ENCODE measurements around the gene ANK2.
A peak's percentile ranks its signal among the peaks of the same experiment; 100 is the strongest.

Gene ANK2

GRCh38 chr4:113101669-113102068 is 52.2 kb downstream of the ANK2 start:
- no peak for FAIRE-seq

DNA sequence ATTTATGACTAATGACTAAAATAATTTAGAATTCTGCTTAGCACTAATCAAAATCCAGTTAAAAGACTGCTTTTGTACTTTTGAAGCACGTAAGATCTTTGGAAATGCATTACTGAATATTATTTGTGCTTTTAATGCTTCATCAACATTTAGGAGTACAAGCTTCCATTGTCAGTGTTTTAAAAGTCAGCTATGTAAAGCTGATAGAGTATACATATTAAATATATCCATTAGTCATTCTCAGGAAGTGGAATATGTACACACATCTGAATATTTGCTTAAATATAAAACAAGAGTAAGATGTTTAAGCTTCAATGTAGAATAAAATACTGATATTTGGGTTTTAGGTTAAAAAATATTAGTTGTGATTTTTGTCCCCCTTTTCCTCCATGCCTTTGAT is 54.1 kb downstream of the ANK2 start:
- FAIRE-seq, result no peak

DNA sequence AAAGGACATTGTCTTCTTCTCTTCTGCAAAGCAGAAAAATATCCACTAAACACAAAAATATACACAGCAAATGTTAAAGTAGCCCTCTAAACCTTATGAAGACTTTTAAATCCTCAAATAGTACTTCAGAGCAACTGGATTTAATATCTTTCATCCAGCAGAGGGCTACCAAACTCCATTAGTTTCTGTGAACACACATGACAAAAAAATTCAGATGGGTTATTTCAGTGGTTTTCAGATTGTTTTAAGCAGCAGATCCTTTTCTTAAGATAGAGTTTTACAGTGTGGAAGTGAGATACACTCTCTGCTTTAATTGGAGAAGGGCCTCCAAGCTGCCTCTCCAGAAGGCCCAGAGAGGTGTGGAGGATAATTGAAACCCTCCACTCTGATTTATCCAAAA is 56.7 kb downstream of the ANK2 start:
- peak; percentile 89 for FAIRE-seq

DNA sequence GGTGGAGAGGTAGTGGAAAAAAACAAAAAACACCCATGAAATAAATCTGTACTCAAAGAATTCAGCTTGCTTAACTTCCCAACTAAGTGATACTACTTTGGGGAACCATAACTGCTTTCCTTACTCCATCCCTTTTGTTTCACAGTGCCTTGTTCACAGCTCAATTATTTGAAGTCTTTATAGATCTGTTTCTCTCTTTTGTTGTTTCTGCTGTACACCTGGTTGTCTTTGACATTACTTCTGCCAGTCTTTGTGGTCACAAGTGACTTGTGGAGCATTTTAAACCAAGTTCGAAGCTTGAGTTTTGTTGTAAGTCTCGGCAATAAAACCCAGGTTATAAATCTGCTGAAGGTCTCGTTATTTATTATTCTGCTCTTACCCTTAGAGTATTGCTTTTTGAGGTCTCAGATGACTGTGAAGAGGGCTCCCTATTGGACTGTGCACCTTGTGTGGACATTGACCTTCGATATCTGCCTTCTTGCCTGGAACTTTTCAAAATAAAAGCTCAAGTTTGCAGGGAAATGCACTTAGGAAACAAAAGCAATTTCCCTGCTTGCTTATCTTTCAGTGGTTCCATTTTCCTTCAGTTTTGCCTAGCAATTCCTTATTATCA is 59.8 kb downstream of the ANK2 start:
- FAIRE-seq, result no peak

DNA sequence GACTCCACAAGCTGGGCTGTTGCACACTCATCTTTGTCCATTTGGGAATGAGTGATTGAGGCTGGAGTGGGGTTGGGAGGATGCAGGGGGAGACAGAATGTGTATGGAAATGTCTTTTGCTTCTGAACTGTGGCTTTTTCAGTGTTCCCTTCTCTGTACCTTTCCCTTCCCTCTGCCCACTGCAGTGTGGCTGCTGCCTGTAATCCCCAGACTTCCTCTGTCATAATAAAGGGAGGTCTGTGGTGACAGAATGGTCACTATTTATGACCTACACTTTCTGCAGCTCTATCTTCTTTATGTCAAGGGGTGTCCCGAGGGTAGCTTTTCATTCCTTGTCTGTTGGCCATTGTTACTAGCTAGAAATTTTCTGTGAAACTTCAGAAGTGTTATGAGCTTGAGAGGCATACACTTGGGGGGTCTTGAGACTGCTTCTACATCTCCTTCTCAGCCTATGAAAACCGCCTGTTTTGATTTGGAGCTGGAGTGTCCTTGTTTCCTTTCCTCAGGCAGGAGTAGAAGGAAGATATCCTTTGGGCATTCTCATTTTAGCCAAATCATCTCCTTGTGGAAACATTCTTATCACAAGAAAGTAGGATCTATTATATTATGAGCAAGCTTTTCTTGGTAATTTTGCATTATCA is 63.0 kb downstream of the ANK2 start:
- no peak for FAIRE-seq

DNA sequence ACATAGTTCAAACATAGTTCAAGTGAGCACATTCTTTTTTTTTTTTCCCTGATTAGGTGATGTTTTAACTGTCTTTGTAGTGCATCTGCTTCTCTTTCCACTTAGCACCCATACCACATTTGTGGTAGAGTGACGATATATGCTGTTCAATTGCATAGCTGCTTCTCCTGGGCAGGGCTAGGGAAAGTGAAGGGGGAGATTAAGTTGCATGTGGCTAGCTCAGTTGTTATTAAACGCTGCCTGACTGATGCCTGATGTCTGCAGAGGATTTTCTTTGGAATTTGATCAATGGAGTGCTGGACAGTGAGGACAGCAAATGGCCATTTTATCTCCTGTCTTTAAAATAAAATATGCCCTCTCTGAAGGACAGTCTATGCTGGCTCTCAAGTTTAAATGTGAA is 63.7 kb downstream of the ANK2 start:
- FAIRE-seq, result no peak

- no peak for FAIRE-seq
Observed at GRCh38 chr4:113114884-113115283, 65.4 kb downstream of the ANK2 start.

- FAIRE-seq, result no peak
Observed at GRCh38 chr4:113116414-113117357, 67.2 kb downstream of the ANK2 start.

DNA sequence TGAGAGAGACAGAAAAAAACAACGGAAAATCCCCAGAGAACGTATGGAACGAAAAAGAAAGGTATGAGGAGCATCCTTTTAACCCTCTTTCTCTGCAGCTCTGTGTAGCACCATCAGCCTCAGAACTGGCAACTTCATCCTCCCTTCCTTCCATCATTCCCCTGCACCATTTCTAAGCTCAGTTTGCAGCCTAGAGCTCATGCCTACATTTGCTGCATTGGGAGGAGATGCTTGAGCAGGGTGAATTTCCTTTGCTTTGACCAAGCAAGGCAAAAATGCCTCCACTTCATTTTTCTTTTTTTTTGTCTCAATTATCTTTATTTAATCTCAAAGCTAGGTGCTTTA is 67.9 kb downstream of the ANK2 start:
- FAIRE-seq, result no peak

DNA sequence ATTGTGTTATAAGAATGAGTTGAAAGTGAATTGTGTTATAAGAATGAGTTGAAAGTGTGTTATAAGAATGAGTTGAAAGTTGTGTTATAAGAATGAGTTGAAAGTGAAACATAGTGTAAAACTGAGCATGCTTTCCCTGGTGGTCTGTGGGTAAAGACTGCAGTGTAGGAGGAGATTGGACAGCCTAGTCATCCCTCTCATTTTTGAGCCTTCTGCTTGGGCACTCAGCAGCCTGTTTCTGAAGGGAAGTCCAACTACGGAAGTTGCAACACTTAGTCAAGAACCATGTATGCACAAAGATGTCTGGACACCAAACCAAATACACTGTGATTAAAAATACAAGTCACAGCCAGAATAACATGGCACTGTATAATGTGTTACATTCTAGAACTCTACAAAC is 72.6 kb downstream of the ANK2 start:
- no peak for FAIRE-seq

- FAIRE-seq, result peak; percentile 71
Observed at GRCh38 chr4:113125418-113125817, 76.0 kb downstream of the ANK2 start.

DNA sequence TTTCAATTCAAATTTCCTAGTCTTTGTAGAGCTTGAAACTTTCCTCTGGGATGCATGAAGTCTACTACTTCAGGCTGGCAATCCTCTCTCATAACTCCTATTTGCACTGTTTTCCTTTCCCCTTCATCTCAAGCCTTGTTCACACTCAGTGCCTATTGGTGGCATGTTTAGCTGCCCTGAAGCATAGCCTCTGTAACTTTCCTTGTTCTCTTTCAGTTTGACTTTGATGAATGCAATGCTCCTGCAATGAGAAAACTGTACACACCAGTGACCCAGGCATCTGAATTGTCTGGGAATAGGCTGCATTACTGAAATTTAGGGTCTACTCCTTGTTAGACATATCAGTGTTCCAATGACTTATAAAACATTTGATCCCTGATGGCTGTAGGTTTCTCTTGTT is 81.7 kb downstream of the ANK2 start:
- no peak for FAIRE-seq

DNA sequence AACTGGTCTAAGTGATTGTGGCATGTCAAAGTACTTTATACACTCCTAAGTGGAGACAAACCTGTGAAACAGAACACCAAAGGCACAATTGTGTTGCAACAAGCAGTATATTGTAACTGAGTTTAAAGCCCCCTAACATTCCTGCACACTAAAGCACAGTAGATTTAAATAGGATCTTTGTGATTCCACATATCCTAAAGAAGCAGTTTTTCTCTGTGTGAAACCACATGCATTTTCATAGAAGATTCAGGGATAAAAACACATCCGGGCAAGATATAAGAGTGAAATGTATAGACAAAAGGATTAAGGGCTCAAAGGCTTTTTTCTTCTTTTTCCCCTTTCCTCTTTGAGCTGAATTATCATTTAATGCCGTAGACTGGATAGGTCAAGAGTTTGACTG is 82.2 kb downstream of the ANK2 start:
- FAIRE-seq, result no peak

GRCh38 chr4:113141901-113142346 is 92.5 kb downstream of the ANK2 start:
- FAIRE-seq, result peak; percentile 94

- no peak for FAIRE-seq
Observed at GRCh38 chr4:113142351-113142750, 92.9 kb downstream of the ANK2 start.

GRCh38 chr4:113144091-113144490 is 94.6 kb downstream of the ANK2 start:
- no peak for FAIRE-seq

- FAIRE-seq, result no peak
Observed at GRCh38 chr4:113145147-113145518, 95.7 kb downstream of the ANK2 start.

DNA sequence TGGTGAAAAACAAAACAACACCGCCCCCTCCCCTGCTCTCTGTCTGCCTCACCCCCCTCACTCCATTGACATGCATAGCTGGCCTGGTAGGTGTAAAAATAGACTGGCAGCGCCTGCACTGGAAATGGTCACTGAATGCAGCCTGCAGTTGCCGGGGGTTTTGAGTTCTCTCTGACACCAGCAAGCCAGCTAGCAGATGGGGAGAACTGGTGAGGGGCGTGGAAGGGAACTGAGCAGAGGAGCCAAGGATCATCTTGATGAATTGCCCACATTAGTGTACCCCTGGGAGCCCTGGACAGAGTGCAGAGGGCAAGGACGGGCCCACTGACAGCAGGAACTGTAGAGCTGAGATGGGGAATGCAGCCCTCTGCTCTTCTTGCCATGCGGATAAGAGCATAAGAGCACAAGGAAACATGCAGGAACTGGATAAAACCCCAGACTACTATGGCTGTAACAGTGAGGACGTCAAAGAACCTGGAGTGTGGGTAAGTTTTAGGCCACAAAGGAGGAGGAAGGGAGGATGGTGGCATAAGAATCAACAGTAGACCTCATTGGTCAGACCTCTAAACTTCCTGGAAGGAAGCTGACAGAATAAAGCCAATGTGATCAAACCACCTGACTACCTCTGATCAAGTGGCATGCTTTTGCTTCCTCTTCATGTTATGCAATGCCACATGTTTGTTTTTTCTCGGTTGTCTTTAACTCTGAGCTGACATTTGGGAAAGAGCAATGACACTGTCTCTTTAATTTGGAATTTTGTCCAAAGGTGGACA is 96.3 kb downstream of the ANK2 start:
- FAIRE-seq, result no peak

DNA sequence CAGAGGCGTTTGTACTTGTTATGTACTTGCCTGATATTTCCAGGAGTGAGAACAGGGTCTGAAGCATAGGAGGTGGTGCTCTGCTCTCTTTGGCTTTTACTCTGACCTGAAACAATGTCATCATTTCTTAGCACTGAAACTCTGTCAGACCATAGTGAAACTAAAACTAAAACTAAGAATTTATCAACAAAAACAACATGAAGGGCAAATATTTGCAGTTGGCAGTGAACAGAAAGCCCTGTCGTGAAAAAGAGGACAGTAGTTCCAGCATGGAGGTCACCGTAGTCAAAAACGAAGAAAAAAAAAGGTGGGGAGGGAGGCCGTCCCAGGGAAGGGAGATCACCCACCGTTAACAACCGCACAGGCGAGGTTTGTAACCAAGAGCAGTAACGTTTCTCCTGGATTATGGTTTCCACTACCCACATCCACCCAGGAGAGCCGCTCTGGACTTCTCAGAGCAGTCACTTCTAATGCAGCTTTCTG is 97.5 kb downstream of the ANK2 start:
- FAIRE-seq, result no peak

- FAIRE-seq, result no peak
Observed at GRCh38 chr4:113147498-113148111, 98.2 kb downstream of the ANK2 start.

DNA sequence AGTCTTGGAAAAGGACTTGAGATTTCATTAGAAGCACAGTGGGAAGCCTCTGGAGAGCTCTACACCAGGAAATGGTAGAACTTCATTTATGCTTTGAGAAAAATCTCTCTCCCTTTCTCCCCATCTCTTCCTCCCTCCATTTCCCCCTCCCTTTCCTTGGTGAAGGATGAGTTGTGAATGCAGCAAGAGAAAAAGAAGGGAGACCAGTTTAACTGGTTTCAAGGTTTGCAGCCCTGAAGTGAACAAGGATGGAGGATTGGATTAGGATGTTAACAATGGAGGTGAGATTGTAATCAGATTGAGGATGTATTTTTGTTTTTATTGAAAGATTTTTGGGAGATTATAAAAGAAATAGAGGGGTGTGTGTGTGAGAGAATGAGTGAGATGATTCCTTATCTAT is 99.5 kb downstream of the ANK2 start:
- no peak for FAIRE-seq

GRCh38 chr4:113153529-113154101 is 104.2 kb downstream of the ANK2 start:
- no peak for FAIRE-seq

All from islet of Langerhans (tissue), 1 donor.